Esophagus squamous epithelium (tissue), 4 donors: ENCODE results near the gene XPA.

Experiments
- POLR2A ChIP-seq, 4 donors: fragments of 450-650 bp; IDR thresholded peaks; one replicate each; pipeline ENCODE4 v1.6.1; 2017; ENCODE audit warnings: antibody characterized with exemption in 4 of 4, mild to moderate bottlenecking in 4 of 4, moderate library complexity in 3 of 4
- TF ChIP-seq, protein P1 (sequence below), 6 experiments: fragments of 450-650 bp in 4 of 6; fragments of 200-600 bp in 2 of 6; sonication (generic) in 2 of 6; IDR thresholded peaks; one replicate each; pipeline ENCODE4 v1.5.1; 2016 to 2019; ENCODE audit warnings: antibody characterized with exemption in 6 of 6, mild to moderate bottlenecking in 4 of 6, moderate library complexity in 4 of 6

- TF ChIP-seq, protein P1, sequence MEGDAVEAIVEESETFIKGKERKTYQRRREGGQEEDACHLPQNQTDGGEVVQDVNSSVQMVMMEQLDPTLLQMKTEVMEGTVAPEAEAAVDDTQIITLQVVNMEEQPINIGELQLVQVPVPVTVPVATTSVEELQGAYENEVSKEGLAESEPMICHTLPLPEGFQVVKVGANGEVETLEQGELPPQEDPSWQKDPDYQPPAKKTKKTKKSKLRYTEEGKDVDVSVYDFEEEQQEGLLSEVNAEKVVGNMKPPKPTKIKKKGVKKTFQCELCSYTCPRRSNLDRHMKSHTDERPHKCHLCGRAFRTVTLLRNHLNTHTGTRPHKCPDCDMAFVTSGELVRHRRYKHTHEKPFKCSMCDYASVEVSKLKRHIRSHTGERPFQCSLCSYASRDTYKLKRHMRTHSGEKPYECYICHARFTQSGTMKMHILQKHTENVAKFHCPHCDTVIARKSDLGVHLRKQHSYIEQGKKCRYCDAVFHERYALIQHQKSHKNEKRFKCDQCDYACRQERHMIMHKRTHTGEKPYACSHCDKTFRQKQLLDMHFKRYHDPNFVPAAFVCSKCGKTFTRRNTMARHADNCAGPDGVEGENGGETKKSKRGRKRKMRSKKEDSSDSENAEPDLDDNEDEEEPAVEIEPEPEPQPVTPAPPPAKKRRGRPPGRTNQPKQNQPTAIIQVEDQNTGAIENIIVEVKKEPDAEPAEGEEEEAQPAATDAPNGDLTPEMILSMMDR (IDR thresholded peaks at IDR 0.05), result no peak
- TF ChIP-seq POLR2A (IDR thresholded peaks at IDR 0.05), result no peak
Measured at GRCh38 chr9:97672403-97672802, 24.7 kb downstream of the XPA start.
